A549 (cell line): Measurements from ENCODE around the gene SLC22A7.

Experiments
- CBX2 ChIP-seq: fragments of 200-600 bp; sonication (generic); IDR thresholded peaks from 2 replicates; pipeline ENCODE4 v1.6.1; 2016; ENCODE audit warnings: low read depth, mild to moderate bottlenecking, borderline replicate concordance
- CTCF ChIP-seq: fragments of >200 bp; sonication (Bioruptor Twin); formaldehyde crosslinking; IDR thresholded peaks from 3 replicates; pipeline ENCODE4 v1.5.1; 2016
- ESRRA ChIP-seq: fragments of 150-350 bp; IDR thresholded peaks from 2 replicates; pipeline ENCODE4 v1.6.1; 2014; ENCODE audit warnings: mild to moderate bottlenecking, low read length, borderline replicate concordance
- JUNB ChIP-seq: fragments of >200 bp; sonication (Bioruptor Twin); formaldehyde crosslinking; IDR thresholded peaks from 2 replicates; pipeline ENCODE4 v1.6.1; 2016
- MAX ChIP-seq: IDR thresholded peaks from 2 replicates; pipeline ENCODE4 v1.6.1; 2012
- NR3C1 ChIP-seq: fragments of >200 bp; sonication (Bioruptor Twin); formaldehyde crosslinking; IDR thresholded peaks from 3 replicates; pipeline ENCODE4 v1.6.1; 2017
- POLR2A ChIP-seq: IDR thresholded peaks from 2 replicates; pipeline ENCODE4 v1.6.1; 2012; ENCODE audit warnings: mild to moderate bottlenecking, low read length
- POLR2AphosphoS2 ChIP-seq: conservative IDR thresholded peaks from 2 replicates; pipeline ENCODE4 v1.6.1; 2012; ENCODE audit warnings: low read length, improper control_type of control experiment, inconsistent platforms
- REST ChIP-seq: fragments of 200-600 bp; sonication (generic); IDR thresholded peaks from 2 replicates; pipeline ENCODE4 v1.6.1; 2016; ENCODE audit warnings: antibody characterized with exemption, mild to moderate bottlenecking, moderate library complexity
- SREBF2 ChIP-seq: fragments of 450-650 bp; IDR thresholded peaks from 2 replicates; pipeline ENCODE4 v1.6.1; 2014; ENCODE audit warnings: mild to moderate bottlenecking, moderate library complexity

GRCh38 chr6:43248791-43249190 lies 49.3 kb upstream of the SLC22A7 start:
- TF ChIP-seq CTCF (no peak), POLR2AphosphoS2 (no peak), REST (no peak), CBX2 (no peak), NR3C1 (no peak), POLR2A (no peak), JUNB (no peak), ESRRA (no peak), SREBF2 (no peak), MAX (no peak)
